HL-60 (cell line): ENCODE results near the gene TLK2.

Experiments used
- POLR2AphosphoS5 ChIP-seq: IDR thresholded peaks from 2 replicates; pipeline ENCODE4 v1.6.1; 2012; ENCODE audit warnings: low read depth
- REST ChIP-seq: IDR thresholded peaks from 2 replicates; pipeline ENCODE4 v1.6.1; 2012; ENCODE audit warnings: low read depth; ENCODE audit not compliant: insufficient replicate concordance
- TF ChIP-seq, protein P1 (sequence below): IDR thresholded peaks from one replicate; pipeline ENCODE4 v1.5.1; 2011; ENCODE audit warnings: low read length, control low read depth, inconsistent platforms; ENCODE audit not compliant: insufficient read depth

DNA sequence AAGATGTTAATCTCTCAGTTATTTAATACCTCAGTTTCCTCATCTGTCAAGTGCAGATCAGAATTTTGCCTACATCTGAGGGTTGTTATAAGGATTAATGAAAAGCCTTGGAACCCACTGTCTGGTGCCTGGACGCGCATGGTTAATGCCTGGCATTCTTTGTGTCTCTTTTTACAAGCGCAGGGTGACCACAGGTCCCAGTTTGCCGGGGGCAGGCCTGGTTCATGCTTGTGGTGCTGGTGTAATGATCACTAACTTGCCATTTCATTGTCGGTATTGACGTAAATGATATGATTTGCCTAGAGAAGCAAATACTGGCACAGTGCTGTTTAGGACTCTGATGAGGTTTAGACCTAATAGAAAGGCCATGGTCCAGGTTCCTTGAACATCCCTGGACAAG lies 172.0 kb downstream of the TLK2 start:
- TF ChIP-seq, protein P1, sequence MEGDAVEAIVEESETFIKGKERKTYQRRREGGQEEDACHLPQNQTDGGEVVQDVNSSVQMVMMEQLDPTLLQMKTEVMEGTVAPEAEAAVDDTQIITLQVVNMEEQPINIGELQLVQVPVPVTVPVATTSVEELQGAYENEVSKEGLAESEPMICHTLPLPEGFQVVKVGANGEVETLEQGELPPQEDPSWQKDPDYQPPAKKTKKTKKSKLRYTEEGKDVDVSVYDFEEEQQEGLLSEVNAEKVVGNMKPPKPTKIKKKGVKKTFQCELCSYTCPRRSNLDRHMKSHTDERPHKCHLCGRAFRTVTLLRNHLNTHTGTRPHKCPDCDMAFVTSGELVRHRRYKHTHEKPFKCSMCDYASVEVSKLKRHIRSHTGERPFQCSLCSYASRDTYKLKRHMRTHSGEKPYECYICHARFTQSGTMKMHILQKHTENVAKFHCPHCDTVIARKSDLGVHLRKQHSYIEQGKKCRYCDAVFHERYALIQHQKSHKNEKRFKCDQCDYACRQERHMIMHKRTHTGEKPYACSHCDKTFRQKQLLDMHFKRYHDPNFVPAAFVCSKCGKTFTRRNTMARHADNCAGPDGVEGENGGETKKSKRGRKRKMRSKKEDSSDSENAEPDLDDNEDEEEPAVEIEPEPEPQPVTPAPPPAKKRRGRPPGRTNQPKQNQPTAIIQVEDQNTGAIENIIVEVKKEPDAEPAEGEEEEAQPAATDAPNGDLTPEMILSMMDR, result no peak
- TF ChIP-seq POLR2AphosphoS5 (no peak), REST (no peak)
